Heart right ventricle (tissue), 16 donors: ENCODE measurements around the gene TRABD2A. TPM values are rescaled to one million over a fixed set of nuclear protein-coding genes. Genes with fewer than 3 reads are reported as not detected.

Source experiments
- ATAC-seq, 8 donors: fragments of 200-7000 bp; cut with Tn5 transposase; one replicate each; pipeline ENCODE4 v1.9.1; 2020; ENCODE audit warnings: mild to moderate bottlenecking in 8 of 8, moderate library complexity in 8 of 8, moderate number of reproducible peaks in 1 of 8
- DNase-seq, 2 donors: peaks; one replicate each; pipeline ENCODE4 v3.0.0-alpha.2; 2020
- H3K27ac ChIP-seq, 10 donors: fragments of 200-600 bp; sonication (generic) in 2 of 10; one replicate each; pipeline versions ENCODE4 v1.5.0 to v1.8.0; 2020 to 2022; ENCODE audit warnings: mild to moderate bottlenecking in 3 of 10
- H3K27me3 ChIP-seq, 7 donors: fragments of 200-600 bp; one replicate each; pipeline ENCODE4 v1.8.0; 2021 to 2022; ENCODE audit warnings: mild to moderate bottlenecking in 2 of 7
- H3K36me3 ChIP-seq, 9 donors: fragments of 200-600 bp; sonication (generic) in 1 of 9; one replicate each; pipeline versions ENCODE4 v1.5.0 to v1.8.0; 2020 to 2022; ENCODE audit warnings: mild to moderate bottlenecking in 2 of 9
- H3K4me1 ChIP-seq, 9 donors: fragments of 200-600 bp; sonication (generic) in 1 of 9; one replicate each; pipeline versions ENCODE4 v1.5.0 to v1.8.0; 2020 to 2022; ENCODE audit warnings: mild to moderate bottlenecking in 4 of 9
- H3K4me3 ChIP-seq, 10 donors: fragments of 200-600 bp; sonication (generic) in 2 of 10; one replicate each; pipeline versions ENCODE4 v1.5.0 to v1.8.0; 2020 to 2022; ENCODE audit warnings: mild to moderate bottlenecking in 7 of 10, moderate library complexity in 2 of 10
- H3K9me3 ChIP-seq, 11 donors: fragments of 200-600 bp in 10 of 11; sonication (generic) in 2 of 11; one replicate each; pipeline versions ENCODE4 v1.5.0 to v1.8.0; 2013 to 2022; ENCODE audit warnings: mild to moderate bottlenecking in 2 of 11, control low read depth in 1 of 11, moderate library complexity in 1 of 11
- CTCF ChIP-seq, 9 donors: fragments of 200-600 bp; sonication (generic) in 2 of 9; IDR thresholded peaks; one replicate each; pipeline versions ENCODE4 v1.5.0 to v1.8.0; 2021 to 2022; ENCODE audit warnings: antibody characterized with exemption in 9 of 9, mild to moderate bottlenecking in 5 of 9, moderate library complexity in 1 of 9
- WGBS, 2 donors: extraction: QIAGEN DNeasy Blood & Tissue Kit; methylation state at CpG; one replicate each; pipeline ENCODE4 v1.1.7; 2013; ENCODE audit warnings: inconsistent platforms in 1 of 2; 5-methylcytosine and 5-hydroxymethylcytosine counted together
- intact Hi-C, 10 donors: fragments of 100-400 bp; cut with DNase I; formaldehyde crosslinking; loops; one replicate each; pipeline versions ENCODE4 v1.11.1 to v1.14.2; 2022
- polyA plus RNA-seq, 2 donors: library from polyadenylated mRNA; stranded (reverse); fragments of 200-250 nt; gene quantifications; one replicate each; pipeline ENCODE4 v1.2.3, GENCODE V29; 2013
- total RNA-seq, 10 donors: library from RNA; stranded (reverse); fragmentation: NEBNext Ultra II Directional in 3 of 10; extraction: Animal tissue kit (Norgen Biotek cat#: 25700) in 3 of 10; gene quantifications; one replicate each; pipeline versions ENCODE4 v1.2.1 to v1.2.4, GENCODE V29; 2021 to 2023
- donor health status: Arrhythmogenic right ventricular cardiomyopathy.
- donor health status: ischemic (EF 13 %, LVEDD 7.1; RV severe dilation, severe dysfunction).
- donor health status: healthy with polysubstance abuse.
- donor health status: DM: no; HTN: yes; CAD: no.
- donor health status: DM: no; HTN: no; CAD: no.
- donor health status: ischemic (EF 25% LVEDD 6.9; RV normal size, moderate dysfunction).
- donor health status: ischemic (EF 25% LVEDD 5.7; RV mildly dilated, moderate dysfunction).
- donor health status: healthy.
- donor health status: DM: yes; HTN: yes; CAD: no.
- donor health status: Ischemic cardiomyopathy.
- donor health status: ischemic (EF 35%, LVEDD 5.7; RV mildly dilated, moderate dysfunction).
- donor health status: nonischemic (EF 11% LVEDD 7.7; RV severe dilation, severe dysfunction).
- donor health status: DM: yes; HTN: yes; CAD: no.
- donor health status: PGD.
- donor health status: ischemic (EF 29% LVEDD 5.4; RV normal size, mild dysfunction).
- donor health status: nonischemic (EF 23%, LVEDD 6.1; RV moderate dilation, normal function).

The TRABD2A gene
- total and polyA plus RNA-seq, 12 donors = 0.34 to 2.0 (median 0.68) TPM

- H3K4me1 ChIP-seq = peaks cover 0 to 62% (median 18%) of the 10 kb centered on the region in 9 donors
- H3K36me3 ChIP-seq = no peaks in the 10 kb centered on the region
- H3K27me3 ChIP-seq = no peaks in the 10 kb centered on the region
- no peak overlapping the region for H3K4me3 ChIP-seq
- TF ChIP-seq CTCF (IDR thresholded peaks at IDR 0.05) = no peak
- intact Hi-C loops = no loop called here
- no peak for ATAC-seq
- no peak for DNase-seq
- H3K27ac ChIP-seq = peak overlapping the region in 2 of 10 donors; percentile 41 to 80
- no peaks in the 10 kb centered on the region for H3K9me3 ChIP-seq
- 89 to 91% methylated on average over 6 of the region's 6 CpGs for WGBS, 2 donors
These were observed 13.3 kb upstream of the TRABD2A start for GRCh38 chr2:84894131-84894586.

DNA sequence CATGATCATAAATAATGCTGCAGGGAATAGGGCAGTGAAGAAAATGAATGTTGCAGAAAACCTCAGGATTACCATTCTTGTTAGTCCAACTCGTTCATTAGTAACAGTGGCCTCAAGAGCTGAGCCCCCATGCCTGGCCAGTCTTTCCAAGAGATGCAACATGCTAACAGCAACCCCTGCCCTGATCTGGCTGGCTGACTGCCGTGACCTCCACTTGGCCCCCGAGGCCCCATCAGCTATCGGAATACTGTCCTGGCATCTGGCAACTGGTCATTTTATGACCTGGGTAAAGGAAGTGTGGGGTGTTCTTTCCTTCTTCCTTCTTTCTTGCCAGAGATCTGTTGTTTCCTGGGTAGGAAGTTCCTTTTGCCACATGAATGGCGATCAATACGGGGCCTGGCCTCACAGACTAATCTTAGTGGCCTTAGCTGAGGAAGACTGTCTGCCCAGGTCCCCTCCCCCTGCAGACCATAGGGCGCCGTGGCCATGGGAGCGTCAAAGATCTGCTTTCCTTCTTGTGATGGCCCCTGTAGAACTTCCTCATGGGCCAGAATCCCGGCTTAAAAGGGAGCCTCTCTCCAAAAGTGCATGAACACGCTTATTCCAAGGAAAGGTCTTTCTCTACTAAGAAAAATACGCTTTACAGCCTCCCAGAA lies 10.6 kb upstream of the TRABD2A start:
- no peaks in the 10 kb centered on the region for H3K9me3 ChIP-seq
- H3K4me3 ChIP-seq = no peak overlapping the region
- WGBS, 2 donors = 83 to 87% methylated on average over 12 of the region's 12 CpGs
- DNase-seq (no peak), ATAC-seq (no peak)
- peak overlapping the region in 1 of 10 donors; percentile 21 for H3K27ac ChIP-seq
- no peak for TF ChIP-seq CTCF (IDR thresholded peaks at IDR 0.05)
- H3K4me1 ChIP-seq = peaks cover 0 to 52% (median 8%) of the 10 kb centered on the region in 9 donors
- H3K36me3 ChIP-seq = no peaks in the 10 kb centered on the region
- intact Hi-C loops = no loop called here
- H3K27me3 ChIP-seq = no peaks in the 10 kb centered on the region

DNA sequence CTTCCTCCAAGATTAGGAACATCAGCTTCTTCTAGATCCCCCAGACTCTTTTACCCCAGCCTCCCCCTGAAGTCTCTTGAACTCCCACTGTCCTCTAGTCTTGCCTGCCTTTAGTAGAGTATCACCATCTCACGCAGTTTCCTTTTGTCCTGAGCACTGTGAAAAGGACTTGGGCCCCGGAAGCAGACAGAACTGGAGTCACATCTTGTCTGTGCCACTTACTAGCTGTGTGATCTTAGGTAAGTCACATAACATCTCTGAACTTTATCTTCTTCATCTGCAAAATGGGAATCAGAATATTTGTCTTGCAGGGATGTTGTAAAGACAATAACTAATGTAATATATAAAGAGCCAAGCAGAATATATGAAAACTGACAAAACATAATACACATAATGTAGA lies 8.4 kb upstream of the TRABD2A start:
- no peaks in the 10 kb centered on the region for H3K27me3 ChIP-seq
- no peaks in the 10 kb centered on the region for H3K9me3 ChIP-seq
- ATAC-seq (no peak), DNase-seq (no peak)
- intact Hi-C loops = loop anchor here in 1 of 10 donors (10.0 kb wide), 1 partner anchor 395 kb away; no protein-coding TSS in a partner anchor
- WGBS, 2 donors = 91 to 94% methylated on average over 2 of the region's 2 CpGs
- H3K4me1 ChIP-seq = peaks cover 0 to 30% (median 0%) of the 10 kb centered on the region in 9 donors
- no peaks in the 10 kb centered on the region for H3K36me3 ChIP-seq
- H3K27ac ChIP-seq = peak overlapping the region in 5 of 10 donors; percentile 2 to 83 (median 55)
- no peak for TF ChIP-seq CTCF (IDR thresholded peaks at IDR 0.05)
- H3K4me3 ChIP-seq = peak overlapping the region in 4 of 10 donors; percentile 11 to 40 (median 32)

GRCh38 chr2:84888401-84889276 lies 7.8 kb upstream of the TRABD2A start:
- peaks cover 0 to 2% (median 0%) of the 10 kb centered on the region in 7 donors for H3K27me3 ChIP-seq

More at GRCh38 chr2:84888401-84889276, 7.8 kb upstream of the TRABD2A start:
- Histone ChIP-seq H3K9me3 (no peaks in the 10 kb centered on the region), H3K36me3 (no peaks in the 10 kb centered on the region), H3K4me1 (peaks cover 0 to 25% (median 0%) of the 10 kb centered on the region in 9 donors), H3K27ac (peak overlapping the region in 7 of 10 donors; percentile 2 to 83 (median 49)), H3K4me3 (peak overlapping the region in 5 of 10 donors; percentile 11 to 40 (median 25))
- ATAC-seq (peak; percentile 47 to 93 (median 82)), DNase-seq (no peak)
- TF ChIP-seq CTCF (IDR thresholded peaks at IDR 0.05) = no peak
- intact Hi-C loops = loop anchor here in 1 of 10 donors (10.0 kb wide), 1 partner anchor 394 kb away; no protein-coding TSS in a partner anchor
- WGBS, 2 donors = 52 to 58% methylated on average over 6 of the region's 6 CpGs
